ENCODE results near the gene PGAP1.

PGAP1 gene

GRCh38 chr2:196802401-196802800, 124.1 kb downstream of the PGAP1 start:
- H3K4me3 ChIP-seq (replicated peaks in 1 of 2; ENCODE audit: low read depth in 2 of 2, low read length in 2 of 2): no peak overlapping the region
- TF ChIP-seq CTCF (IDR thresholded peaks at IDR 0.05; ENCODE audit: low read depth, low read length): no peak
- no peak for DNase-seq (ENCODE audit: low read depth in 2 of 2)

DNA sequence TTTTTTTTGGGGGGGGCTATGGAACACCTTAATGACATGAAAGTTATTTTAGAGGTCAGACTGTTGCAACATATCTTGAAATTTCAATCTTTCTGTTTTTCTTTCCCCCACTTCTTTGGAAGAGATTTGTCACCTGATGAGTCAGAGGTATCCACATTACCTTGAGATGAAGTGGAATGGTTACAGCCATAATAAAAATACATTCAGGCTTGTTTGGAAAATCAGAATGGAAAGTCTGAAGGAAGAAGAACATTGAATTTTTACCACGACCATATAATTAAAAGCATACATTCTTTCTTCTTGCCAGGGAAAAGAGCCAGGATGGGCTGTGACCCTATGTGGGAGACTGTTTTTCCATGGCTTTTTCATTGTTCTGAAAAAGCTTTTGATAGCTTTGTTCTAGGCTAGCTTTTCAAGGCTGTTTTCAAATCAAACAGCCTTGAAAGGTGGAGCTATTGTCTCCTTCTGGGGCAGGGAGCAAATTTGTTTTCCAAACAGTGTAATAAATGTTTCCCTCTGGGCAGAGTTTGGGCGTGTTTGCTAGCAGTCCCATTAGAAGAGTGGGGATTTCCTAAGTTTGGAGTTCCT, 124.7 kb downstream of the PGAP1 start:
- DNase-seq (ENCODE audit: low read depth in 2 of 2): peak; percentile 27 to 51
- TF ChIP-seq CTCF (IDR thresholded peaks at IDR 0.05; ENCODE audit: low read depth, low read length): no peak

DNA sequence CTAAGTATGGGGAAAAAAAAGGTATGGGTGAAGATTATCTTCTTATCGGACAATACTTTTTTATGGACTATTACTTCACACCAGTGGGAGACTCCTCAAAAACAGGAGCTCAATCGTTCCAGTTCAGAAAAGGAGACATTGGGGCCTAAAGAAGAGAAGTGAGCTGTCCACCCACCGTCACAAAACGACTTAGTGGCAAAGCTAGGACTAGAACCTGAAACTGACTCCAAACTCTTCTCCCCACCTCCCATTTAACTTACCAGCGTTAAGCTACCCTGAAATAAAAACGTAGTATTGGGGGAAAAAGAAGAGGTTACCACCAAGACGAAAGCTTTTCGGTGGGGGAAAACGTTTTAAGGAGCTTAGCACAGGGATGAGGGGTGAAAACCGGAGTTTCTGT, 127.5 kb downstream of the PGAP1 start:
- peak; percentile 14 to 23 for DNase-seq (ENCODE audit: low read depth in 2 of 2)
- H3K4me3 ChIP-seq (replicated peaks in 1 of 2; ENCODE audit: low read depth in 2 of 2, low read length in 2 of 2): peak overlapping the region; percentile 65 to 67
- TF ChIP-seq CTCF (IDR thresholded peaks at IDR 0.05; ENCODE audit: low read depth, low read length): no peak

More for the DNA sequence above, 124.7 kb downstream of the PGAP1 start:
- H3K4me3 ChIP-seq (replicated peaks in 1 of 2; ENCODE audit: low read depth in 2 of 2, low read length in 2 of 2): no peak overlapping the region

GRCh38 chr2:196792865-196793264, 133.6 kb downstream of the PGAP1 start:
- H3K4me3 ChIP-seq (replicated peaks in 1 of 2; ENCODE audit: low read depth in 2 of 2, low read length in 2 of 2): no peak overlapping the region
- DNase-seq (ENCODE audit: low read depth in 2 of 2): no peak
- TF ChIP-seq CTCF (IDR thresholded peaks at IDR 0.05; ENCODE audit: low read depth, low read length): no peak

DNA sequence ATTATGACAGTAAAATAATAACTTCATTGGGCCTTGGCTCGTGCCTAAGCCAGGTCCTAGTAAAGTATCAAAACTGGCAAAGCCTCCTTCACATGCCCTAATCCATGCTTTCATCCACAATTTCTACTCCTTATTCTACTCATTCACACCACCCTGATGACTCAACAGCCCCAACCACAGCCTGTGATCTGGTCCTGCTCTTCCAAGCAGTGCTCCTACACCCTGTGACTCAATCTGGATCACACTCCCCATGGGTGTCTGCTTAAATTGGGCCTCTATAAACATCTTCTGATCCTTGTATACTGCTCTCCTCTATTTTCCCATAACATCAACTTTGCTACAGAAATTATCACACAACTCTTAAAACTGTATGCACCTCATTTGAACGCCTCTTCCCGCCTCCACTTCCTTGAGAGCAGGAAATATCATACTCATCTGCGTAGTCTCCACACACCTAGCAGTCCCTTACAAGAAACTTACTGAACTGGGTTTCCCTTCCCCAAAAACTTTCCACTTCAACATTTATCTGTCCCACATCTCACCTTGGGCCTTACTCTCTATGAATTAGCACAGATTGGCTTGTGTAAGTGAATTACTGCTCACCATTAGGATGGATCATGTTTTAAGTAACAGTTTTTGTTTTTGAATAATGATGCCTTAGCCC, 142.9 kb downstream of the PGAP1 start:
- TF ChIP-seq CTCF (IDR thresholded peaks at IDR 0.05; ENCODE audit: low read depth, low read length): no peak
- no peak overlapping the region for H3K4me3 ChIP-seq (replicated peaks in 1 of 2; ENCODE audit: low read depth in 2 of 2, low read length in 2 of 2)
- peak; percentile 5 to 69 for DNase-seq (ENCODE audit: low read depth in 2 of 2)
